GM18868 (cell line): ENCODE data around the gene TGFBR2.
A peak's percentile ranks its signal among the peaks of the same experiment; 100 is the strongest.
"Not testable (repeated sequence)": the region's sequence is repeated elsewhere in the genome, so short reads cannot be mapped to it uniquely, and the experiment has no call there.

Experiments used
- ATAC-seq: cut with Tn5 transposase; IDR thresholded peaks from one replicate; pipeline ENCODE4 v1.9.1; 2021; ENCODE audit warnings: mild to moderate bottlenecking, moderate library complexity; ENCODE audit not compliant: unreplicated experiment

The TGFBR2 gene

DNA sequence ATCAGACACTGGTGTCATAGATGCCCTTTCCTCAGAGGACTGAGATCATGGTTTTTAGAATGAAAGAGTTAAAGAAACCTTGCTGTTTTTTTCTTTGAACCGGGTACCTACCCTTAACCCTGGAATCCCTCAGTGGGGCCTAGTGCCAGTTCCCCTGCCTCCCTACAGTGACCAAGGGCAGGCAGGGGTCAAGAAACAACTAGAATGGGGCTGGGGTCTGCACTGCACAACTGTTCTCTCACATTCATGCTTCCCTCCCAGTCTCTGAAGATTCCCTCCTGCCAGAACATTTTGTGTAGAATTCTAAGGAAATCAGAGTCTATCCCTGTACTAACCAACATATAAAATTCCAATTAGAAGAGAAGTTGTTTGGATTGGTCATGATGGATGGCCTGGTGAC lies 47.9 kb downstream of the TGFBR2 start:
- ATAC-seq, result no peak

DNA sequence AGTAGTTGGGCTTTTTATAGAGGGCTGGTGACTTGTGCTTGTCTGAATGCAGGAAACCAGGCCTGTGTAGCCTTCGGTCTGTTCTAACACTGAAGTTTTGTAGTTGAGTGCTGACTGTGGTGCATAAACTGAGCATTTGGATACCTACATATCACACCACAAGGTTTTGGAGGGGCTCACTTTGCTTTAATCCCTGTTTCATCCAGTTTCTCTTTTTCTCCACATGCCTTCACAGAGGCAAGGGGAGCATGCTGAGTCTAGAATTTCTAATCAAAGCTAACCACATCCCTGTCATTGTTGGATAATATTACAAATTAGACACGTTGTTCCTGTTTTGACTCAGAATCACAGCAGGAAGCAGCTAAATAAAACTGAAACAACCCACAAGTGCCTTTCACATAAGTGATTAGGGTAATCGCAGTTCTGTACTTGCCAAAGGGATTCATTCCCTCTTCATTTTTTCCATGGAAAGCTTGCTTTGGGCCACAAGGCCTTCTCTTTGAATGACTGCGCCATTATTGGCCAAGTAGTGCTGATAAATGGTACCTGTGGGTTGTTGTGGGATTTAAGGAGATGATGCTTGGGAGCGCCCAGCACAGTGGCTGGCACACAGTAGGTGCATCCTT lies 48.9 kb downstream of the TGFBR2 start:
- peak; percentile 37 for ATAC-seq

DNA sequence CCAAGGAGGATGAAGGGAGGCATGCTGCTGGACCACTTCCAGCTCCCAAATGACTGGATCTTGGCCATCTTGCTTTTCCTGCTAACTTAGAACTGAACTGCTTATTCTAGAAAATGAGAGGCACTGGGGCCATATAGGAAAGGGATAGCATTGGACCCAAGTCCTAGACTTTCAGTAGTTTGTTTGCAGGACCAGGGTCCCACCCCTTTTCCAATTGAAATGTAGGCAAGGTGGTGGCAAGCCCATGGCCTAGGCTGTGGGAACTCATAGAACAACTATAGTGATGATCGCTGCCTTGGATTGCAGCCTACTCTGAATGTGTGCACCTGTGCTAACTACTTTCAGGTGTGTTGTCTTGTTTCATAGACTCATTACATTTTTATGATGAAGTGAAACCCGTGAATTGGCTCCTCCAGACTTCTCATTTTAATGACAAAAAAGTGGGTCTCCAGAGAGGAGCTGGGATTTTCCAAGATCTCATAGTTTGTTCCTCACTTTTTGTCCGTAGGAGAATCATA lies 50.3 kb downstream of the TGFBR2 start:
- no peak for ATAC-seq

DNA sequence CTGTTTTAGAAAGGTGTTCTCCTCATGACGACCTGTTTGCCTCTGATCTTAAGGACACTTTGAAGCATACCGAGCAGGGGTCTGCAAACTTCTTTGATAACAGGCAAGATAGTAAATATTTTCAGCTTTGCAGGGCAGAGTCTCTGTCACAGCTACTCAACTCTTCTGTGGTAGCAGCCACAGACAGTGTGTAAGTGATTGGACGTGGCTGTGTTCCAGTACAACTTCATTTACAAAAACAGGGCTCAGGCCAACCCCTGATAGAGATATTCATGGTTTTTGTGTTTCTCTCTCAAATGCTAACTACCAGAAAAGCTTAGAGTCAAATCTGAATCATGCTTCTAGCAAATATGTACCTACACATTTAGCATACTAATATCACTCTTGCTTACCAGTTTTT lies 51.5 kb downstream of the TGFBR2 start:
- peak; percentile 24 for ATAC-seq

DNA sequence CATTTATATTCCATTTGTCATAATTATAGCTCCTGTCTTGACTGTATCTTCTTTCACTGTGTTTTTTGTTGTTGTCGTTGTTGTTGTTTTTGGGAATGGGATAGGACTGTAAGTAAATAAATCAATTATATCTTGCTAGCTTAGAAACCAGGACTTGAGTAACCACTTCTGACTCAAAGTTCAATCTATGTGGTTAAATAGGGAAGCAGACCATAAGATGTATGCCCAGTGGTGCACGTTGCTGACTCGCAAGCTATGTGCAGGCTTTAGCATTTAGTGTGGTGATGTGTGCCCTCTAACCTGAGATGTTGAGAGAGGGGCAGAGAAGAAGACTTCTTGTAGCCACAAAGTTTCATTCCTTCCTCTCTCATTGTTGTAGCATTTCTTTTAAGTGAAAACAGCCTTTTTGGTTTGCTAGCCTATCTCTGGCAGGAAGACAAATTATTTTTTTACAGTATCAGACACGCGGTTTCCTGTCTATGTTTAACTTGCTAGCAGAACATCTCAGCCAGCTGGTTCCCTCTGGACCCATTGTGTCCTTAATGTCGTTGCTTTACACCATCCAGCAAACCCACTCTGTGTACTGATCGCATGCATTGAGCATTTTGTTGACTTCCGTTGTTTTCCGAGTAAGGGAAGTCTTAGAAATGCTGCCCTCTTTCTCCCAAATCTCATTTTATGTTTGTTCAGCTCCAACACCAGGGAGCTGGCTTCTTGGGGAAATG lies 52.1 kb downstream of the TGFBR2 start:
- ATAC-seq, result peak; percentile 85

DNA sequence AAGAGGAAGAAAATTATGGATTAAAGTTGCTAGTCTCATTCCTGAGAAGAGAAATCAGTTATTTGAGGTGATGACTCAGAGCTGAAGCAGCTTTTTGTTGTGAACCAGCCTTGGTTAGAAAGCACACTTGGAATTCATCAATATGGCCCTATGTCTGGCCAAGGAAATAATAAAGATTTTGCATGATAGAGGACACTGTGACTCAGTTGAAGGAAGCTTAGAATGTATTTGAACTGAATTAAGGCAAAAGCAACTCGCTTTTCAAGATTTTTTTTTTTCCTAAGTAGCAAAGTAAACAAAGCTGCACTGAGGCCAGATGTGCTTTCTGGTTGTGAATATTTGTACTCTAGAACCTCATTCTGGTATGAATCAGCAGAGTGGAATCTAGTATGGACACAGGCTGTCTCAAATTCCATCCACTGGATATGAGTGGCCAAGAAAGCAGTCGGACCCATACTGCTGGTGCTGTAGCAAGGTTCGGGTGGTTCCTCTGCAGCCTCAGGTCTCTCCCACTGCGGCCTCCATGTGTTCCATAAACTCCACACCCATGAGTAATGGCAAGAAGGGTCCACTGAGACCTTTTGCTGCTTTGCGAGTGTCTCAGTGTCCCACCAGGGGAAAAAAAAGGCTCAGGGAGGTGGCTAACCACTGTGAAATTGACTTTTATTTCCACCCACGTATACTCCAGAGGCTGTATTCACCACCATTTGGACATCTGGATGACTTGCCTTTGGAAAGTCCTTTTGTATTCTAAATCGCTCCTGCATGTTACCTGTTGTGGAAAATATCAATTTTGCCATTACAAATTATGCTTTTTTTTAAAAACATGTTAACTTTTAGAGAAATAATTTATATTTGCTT lies 53.1 kb downstream of the TGFBR2 start:
- ATAC-seq, result no peak

DNA sequence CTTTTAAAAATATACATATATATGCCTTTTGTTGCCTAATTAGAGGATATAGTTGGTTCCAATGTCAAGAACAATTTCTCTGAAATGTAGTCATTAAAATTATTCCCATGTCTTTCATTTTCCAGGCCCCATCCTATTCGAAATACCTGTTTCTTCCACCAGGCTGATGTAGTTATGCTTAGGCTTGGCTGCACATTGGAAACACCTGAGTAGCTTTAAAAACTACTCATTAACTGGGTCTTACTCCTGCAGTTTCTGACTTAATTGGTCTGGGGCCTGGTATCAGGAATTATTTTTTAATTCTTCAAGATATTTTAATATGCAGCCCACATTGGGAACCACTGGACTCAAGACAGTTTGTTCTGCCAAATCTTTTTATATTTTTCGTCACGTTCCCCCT lies 53.7 kb downstream of the TGFBR2 start:
- ATAC-seq, result no peak

DNA sequence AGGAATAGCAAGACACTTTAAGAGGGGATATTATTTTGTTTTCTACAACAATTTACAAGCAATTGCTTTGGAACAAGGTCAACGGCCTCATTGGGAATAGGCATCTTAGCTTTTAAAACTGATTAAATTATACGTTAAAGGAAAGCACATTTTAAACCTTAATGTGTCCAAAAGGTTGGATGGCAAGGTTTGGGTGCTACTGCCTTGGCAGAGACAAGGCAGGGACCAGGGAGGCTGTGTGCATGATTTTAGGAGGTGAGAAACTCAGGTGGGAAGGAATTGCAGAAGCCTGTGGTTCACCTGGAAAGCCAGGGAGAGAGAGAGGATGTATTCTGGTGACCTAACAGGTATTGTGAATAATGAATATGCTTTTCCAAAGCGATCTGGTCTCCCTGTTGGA lies 54.3 kb downstream of the TGFBR2 start:
- ATAC-seq, result no peak

DNA sequence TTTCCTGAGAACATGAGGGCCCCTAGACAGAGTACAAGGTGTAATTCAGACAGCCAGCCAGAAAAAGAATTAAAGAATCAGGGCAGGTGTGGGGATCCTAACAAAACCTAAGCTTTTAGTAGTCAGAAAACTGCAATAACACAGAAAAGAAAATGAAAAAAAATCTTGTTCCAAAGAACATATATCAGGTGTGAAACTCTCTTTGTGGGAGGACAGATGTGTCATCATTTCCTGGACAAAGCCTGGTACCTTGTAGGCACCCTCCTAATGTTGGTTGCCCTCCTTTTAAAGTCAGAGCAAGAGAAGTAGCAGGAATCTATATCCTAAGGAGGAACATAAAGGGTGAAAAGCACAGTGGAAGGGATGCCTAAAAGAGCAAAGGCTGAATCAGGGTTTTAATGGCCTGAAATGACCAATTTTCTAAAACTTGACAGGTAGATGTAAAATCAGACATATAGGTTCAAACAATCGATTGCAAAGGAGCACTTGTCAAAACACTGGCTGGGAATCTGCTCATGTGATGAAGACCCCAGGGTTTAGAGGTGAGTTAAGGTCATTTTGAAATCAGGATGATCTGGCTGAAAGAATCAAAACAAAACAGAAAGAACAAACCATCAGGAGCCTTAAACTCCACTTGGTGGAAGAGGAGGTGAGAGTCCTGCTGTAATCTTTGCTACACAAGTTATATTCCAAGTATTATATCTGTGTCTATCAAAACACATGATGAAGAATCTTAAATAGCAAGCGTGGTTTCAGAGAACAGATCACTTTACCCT lies 54.9 kb downstream of the TGFBR2 start:
- ATAC-seq, result no peak

DNA sequence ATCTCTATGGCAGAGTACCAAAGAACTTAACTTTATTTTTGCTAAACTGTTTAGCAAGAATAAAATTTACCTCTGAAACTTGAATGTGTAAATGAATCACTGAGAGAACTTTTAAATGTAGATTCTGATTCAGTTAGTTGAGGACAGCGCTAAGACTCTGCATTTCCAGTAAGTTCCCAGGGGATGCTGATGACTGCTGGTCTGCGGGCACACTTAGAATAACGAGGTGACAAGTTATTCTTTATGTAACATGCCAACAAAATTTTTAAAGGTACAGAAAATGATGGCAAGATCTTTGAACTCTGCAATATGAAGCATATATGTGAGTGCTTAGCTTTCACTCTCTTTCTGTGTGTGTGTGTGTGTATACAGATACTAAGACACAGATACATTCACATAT lies 56.4 kb downstream of the TGFBR2 start:
- ATAC-seq, result no peak

DNA sequence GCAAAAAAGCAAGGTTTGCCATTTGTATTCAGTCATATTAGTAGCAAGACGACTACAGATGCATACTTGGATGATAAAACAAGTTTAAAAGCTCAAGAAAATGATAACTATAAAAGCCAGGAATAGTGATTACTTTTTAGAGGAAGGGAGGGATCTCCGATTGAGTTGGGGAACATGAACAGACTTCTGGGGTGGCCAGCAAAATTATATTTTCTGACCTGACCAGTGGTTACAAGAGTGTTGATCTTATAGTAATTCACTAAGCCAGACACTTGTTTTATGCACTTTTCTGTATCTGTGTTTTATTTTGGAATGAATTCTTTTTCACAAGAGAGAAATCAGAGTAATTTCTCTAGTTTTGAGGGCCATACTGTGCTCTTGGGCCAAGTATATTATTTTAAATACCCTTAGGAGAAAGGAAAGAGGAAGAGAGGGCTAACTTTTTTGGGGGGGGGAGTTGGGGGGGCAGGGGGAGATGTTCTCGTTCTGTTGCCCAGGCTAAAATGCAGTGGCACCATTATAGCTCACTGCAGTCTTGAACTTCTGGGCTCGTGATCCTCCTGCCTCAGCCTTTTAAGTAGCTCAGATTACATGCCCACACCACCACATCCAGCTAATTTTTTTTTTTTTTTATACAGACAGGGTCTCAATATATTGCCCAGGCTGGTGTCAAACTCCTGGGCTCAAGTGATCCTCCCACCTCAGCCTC lies 57.3 kb downstream of the TGFBR2 start:
- ATAC-seq, result no peak

DNA sequence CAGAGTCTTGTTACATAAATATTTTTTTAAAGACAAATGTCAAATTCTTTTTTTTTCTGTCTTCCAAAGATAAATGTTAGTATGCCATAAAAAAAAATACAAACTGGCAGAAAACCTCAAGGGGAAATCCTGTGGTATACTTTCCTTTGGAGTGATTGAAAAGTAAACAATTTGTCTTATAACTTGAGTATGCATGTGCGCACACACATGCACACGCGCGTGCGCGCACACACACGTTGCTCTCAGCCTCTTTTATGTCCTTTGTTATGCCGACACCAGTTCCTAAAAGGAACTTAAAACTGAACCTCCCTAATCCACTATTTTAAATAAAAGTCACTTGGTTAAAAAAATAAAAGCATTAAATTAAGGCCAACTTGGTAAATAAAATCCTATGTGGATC lies 58.1 kb downstream of the TGFBR2 start:
- ATAC-seq, result no peak

DNA sequence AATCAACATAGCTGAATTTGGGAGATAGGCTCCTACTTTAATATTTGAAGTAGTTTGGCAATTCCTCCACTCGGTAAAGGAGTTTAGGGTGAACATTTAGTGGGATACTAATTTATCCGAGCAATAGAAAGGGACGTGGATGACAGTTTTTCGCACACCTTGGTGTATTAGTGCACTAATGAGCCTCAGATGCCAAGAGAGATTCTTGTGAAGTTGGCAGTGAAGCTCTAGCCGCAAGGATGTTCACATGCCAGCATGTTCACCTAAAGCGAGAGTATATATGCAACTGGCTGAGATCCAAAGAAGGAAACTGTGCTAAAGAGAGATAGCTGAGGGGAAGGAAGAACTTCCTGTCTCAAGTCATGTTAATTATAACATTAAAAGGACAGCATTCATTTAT lies 58.5 kb downstream of the TGFBR2 start:
- no peak for ATAC-seq

DNA sequence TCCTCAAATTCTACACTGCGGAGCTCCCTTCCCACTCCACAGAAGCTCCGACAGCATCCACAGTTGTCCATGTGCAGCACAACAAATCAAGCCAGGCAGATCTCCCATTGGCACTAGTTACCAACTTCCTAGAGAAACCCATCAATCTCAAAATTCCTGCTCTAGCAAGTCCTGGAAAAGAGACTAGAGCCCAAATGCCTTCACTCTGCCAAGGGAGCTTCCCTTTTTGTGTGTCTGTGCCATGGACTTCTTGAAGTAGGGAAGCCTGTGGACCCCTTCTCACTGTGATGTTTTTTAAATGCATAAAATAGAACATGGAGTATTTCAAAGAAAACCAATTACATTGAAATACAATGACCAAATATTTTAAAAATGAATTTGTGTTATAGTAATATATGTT lies 59.1 kb downstream of the TGFBR2 start:
- no peak for ATAC-seq

DNA sequence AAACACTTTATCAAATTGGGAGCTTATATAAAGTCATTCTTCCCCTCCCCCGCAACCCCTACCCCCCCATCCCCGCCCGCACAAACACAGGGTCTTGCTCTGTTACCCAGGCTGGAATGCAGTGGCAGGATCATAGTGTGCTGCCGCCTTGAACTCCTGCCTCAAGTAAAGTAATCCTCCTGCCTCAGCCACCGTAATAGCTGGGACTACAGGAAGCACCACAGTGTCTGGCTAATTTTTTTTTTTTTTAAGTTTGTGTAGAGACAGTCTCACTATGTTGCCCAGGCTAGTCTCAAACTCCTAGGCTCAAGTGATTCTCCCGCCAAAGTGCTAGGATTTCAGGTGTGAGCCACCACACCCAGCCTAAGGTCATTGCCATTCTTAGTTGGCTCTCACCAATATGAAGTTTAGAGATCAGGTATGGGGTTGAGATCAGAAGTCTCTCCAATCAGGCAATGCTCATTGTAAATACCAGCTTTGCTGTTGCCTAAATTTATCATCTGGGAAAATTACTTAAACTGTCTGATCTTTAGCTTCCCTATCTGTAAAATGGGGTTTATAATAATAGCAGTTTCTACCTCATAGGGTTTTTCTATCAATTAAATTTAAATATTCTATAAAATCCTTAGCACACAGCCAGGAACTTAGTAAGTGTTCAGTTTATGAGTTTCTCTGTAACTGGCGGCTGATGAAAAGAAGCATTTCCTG lies 60.3 kb downstream of the TGFBR2 start:
- ATAC-seq, result peak; percentile 5

DNA sequence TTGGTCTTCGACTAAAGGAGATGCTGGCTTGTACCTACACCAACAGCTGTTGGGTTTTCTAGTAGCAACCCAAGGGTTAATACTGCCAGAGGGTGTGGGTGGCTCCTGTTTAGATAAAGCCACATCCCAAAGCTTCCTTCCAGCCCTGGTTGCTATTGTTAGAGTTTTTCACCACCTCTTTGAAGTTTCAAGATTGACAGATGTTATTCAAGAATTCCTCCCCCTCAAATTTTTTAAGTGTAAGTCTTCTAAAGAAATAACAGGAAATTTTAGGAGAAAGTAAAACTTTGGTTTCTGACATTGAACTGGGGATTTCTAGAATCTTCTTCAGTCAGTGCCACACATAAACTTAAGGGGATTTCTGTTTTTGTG lies 60.9 kb downstream of the TGFBR2 start:
- ATAC-seq, result peak; percentile 65

DNA sequence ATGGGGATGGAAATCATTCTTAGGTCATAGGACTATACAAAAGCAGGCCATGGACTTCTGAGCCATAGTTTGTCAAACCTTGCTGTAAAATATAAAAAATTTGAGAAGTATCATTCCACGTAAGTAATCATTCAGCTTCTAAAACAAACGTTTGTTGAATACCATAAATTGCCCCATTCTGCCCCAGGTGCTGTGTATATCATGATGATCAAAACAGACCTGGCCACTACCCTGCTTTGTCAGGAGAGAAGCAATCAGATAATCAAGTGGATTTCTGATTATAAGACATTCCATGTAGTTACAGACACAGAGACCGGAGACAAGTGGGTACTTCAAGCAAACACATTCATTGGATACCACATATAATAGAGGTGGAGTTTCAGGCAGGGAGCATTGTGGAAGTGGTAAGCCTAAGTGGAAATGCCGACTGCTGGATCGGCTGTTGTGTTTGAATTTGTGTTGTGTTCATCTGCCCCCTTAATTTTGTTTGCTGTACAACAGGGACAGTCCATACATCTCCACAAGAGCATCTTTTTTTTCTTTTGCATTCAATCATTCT lies 61.7 kb downstream of the TGFBR2 start:
- ATAC-seq, result no peak

DNA sequence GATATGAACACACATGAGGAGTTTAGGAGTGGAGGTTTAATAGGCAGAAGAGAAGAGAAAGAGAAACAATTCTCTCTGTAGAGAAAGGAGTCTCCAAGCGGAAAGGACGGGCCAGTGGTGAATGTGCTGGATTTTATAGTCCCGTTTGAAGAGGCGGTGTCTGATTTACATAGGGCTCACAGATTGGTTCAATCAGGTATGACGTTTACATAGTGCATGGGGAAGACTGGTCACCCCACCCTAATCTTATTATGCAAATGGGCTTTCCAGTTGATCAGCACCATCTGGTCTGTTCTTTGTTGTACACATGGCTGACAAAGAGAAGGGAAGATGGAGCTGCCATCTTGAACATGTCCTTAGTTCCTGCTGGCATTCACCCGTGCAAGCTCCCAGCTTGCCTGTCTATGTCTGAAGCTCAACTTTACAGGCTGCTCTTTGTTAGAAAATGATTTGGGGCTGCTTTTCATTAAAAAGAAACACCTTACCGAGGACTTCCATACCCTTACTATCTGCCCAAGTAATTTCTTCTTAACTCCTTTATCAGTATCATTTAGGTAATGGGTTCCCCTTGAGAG lies 63.0 kb downstream of the TGFBR2 start:
- not testable (repeated sequence) for ATAC-seq

DNA sequence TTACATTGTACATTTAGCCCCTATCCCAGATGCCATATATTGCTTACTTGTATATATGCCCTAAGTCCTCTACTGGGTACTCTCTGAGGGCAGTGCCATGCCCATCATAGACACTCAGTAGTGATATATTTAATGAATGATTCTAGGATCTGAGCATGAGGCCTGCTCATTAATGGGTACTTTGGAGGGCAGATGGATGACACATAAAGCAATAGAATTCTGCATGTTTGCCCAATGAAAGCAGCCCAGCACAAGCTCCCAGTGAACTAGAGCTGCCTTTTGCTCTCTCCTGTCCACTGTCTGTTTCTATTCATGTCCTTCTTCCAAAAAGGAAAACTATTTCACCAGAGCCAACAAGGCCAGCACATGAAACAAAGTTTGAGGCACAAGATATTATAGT lies 63.9 kb downstream of the TGFBR2 start:
- no peak for ATAC-seq
